CD4-positive, alpha-beta memory T cell (primary cell): ENCODE measurements around the gene FOCAD. TPM values are rescaled to one million over a fixed set of nuclear protein-coding genes. Genes with fewer than 3 reads are reported as not detected.
"Not testable (repeated sequence)": the region's sequence is repeated elsewhere in the genome, so short reads cannot be mapped to it uniquely, and the experiment has no call there.

Source experiments
- CTCF ChIA-PET: fragments of 350-600 bp; sonication (Branson Sonifier 250); formaldehyde crosslinking; loops from one replicate; lab custom pipeline; 2021; ENCODE audit warnings: inconsistent platforms; ENCODE audit not compliant: partially characterized antibody; lab: Charles Lee
- POLR2A ChIA-PET: fragments of 350-600 bp; sonication (Branson Sonifier 250); formaldehyde crosslinking; loops from one replicate; lab custom pipeline; 2021; ENCODE audit not compliant: partially characterized antibody; lab: Charles Lee
- DNase-seq, 5 donors: peaks; one replicate each; pipeline versions ENCODE4 v3.0.0 to v3.0.0-alpha.2; 2020 to 2022; ENCODE audit warnings: mixed read lengths in 1 of 5
- H3K27ac ChIP-seq: one replicate; pipeline ENCODE4 v1.7.0; 2013; ENCODE audit warnings: low read depth, low read length
- H3K27me3 ChIP-seq: 2 replicates; pipeline ENCODE4 v1.7.0; 2013; ENCODE audit warnings: mild to moderate bottlenecking, low read length, moderate library complexity; ENCODE audit not compliant: insufficient read depth
- H3K36me3 ChIP-seq: 2 replicates; pipeline ENCODE4 v1.7.0; 2013; ENCODE audit warnings: mild to moderate bottlenecking, low read length, moderate library complexity; ENCODE audit not compliant: insufficient read depth
- H3K4me1 ChIP-seq: 2 replicates; pipeline ENCODE4 v1.7.0; 2013; ENCODE audit warnings: mild to moderate bottlenecking, low read length, moderate library complexity; ENCODE audit not compliant: insufficient read depth
- H3K4me3 ChIP-seq, 2 donors: one replicate each; pipeline ENCODE4 v1.7.0; 2013; ENCODE audit warnings: low read length in 2 of 2, mild to moderate bottlenecking in 1 of 2
- H3K9me3 ChIP-seq, 2 donors: one replicate each; pipeline ENCODE4 v1.7.0; 2013; ENCODE audit warnings: low read length in 2 of 2, control low read depth in 1 of 2; ENCODE audit not compliant: control insufficient read depth in 1 of 2
- H3K27ac Mint-ChIP-seq, 7 donors: one replicate each; pipeline ENCODE4 v1.8.0; 2020 to 2021; ENCODE audit warnings: mixed read lengths in 7 of 7, mild to moderate bottlenecking in 6 of 7, inconsistent platforms in 3 of 7, moderate library complexity in 3 of 7
- H3K27me3 Mint-ChIP-seq, 2 donors: one replicate each; pipeline ENCODE4 v1.8.0; 2020 to 2021; ENCODE audit warnings: mixed read lengths in 2 of 2
- H3K36me3 Mint-ChIP-seq, 2 donors: one replicate each; pipeline ENCODE4 v1.8.0; 2020 to 2021; ENCODE audit warnings: mixed read lengths in 2 of 2, inconsistent platforms in 1 of 2, mild to moderate bottlenecking in 1 of 2
- H3K4me1 Mint-ChIP-seq, 4 donors: one replicate each; pipeline ENCODE4 v1.8.0; 2020 to 2021; ENCODE audit warnings: mixed read lengths in 4 of 4, mild to moderate bottlenecking in 1 of 4
- H3K4me3 Mint-ChIP-seq, 8 donors: one replicate each; pipeline ENCODE4 v1.8.0; 2020 to 2021; ENCODE audit warnings: mixed read lengths in 8 of 8, mild to moderate bottlenecking in 7 of 8, moderate library complexity in 6 of 8, inconsistent platforms in 3 of 8
- H3K9me3 Mint-ChIP-seq, 8 donors: one replicate each; pipeline ENCODE4 v1.8.0; 2020 to 2021; ENCODE audit warnings: mixed read lengths in 8 of 8, mild to moderate bottlenecking in 5 of 8, inconsistent platforms in 3 of 8, moderate library complexity in 1 of 8
- intact Hi-C: fragments of 100-400 bp; cut with micrococcal nuclease; formaldehyde crosslinking; loops from one replicate; pipeline ENCODE4 v1.15.1; 2023
- polyA plus RNA-seq, 2 donors: library from polyadenylated mRNA; unstranded; fragments of 300-500 nt; fragmentation: Illumina TruSeq; gene quantifications; one replicate each; pipeline ENCODE4 v1.2.3, GENCODE V29; 2021
- total RNA-seq, 2 experiments: library from RNA; stranded (reverse); gene quantifications; one replicate each; pipeline ENCODE4 v1.2.3, GENCODE V29; 2021

The FOCAD gene
- total and polyA plus RNA-seq, 4 experiments from 2014 or later = 12.4 to 20.6 (median 17.5) TPM

DNA sequence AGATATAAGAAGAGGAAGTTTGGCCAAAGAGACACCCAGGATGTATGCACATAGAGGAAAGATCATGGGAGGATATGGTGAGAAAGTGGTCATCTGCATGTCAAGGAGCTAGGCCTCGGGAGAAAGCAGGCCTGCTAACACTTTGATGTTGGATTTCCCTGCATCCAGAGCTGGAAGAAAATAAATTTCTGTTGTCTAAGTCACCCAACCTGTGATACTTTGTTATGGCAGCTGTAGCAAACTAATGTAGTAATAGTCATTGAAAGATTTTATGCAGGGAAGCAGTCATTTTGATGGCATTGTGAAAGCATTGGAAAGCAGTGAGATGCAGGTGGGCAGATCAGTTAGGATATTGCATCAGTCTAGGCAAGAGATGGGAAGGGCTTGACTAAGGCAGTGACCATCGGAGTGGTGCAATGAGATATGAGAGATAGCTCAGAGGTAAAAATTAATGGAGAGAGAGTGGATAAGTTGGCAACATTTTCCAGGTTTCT, 24.5 kb upstream of the FOCAD start:
- intact Hi-C loops = loop anchor here (2.0 kb wide), 1 partner anchor 37 kb away; the partner anchor contains the start of gene MLLT3
- Histone ChIP-seq H3K9me3 (no peaks in the 10 kb centered on the region), H3K27me3 (no peaks in the 10 kb centered on the region), H3K36me3 (no peaks in the 10 kb centered on the region), H3K4me3 (no peak overlapping the region), H3K27ac (no peak overlapping the region), H3K4me1 (peaks cover 36% of the 10 kb centered on the region)
- POLR2A ChIA-PET = interaction anchor here (1.8 kb wide), 1 partner anchor 37 kb away, joined by 16 read pairs; the partner anchor contains the start of gene MLLT3
- CTCF ChIA-PET = no interaction called here
- Mint-ChIP-seq H3K27me3 (peaks cover 0 to 1% of the 10 kb centered on the region in 2 donors), H3K4me3 (no peak overlapping the region), H3K27ac (no peak overlapping the region), H3K9me3 (no peaks in the 10 kb centered on the region), H3K36me3 (peaks cover 0 to 4% of the 10 kb centered on the region in 2 donors), H3K4me1 (peaks cover 7 to 11% (median 8%) of the 10 kb centered on the region in 4 donors)
- DNase-seq = no peak

DNA sequence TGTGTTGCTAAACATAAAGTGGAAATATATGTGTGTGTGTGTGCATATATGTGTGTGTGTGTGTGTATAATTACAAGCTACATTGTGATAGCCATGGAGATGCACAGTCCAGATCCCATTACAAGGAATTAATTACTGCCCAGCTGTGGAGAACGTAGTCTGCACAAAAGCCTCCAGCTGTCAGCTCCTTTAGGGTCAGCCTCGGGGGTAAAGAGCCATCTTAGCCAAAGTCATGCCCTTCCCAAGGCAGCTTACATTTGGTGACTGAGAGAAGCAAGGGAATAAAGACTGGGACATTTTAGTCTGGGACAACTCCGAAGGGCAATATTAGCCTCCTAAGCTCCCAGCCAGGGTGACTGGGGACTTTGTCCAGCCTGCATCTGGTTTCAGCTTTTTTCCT, 21.9 kb upstream of the FOCAD start:
- no peak overlapping the region for H3K27ac ChIP-seq
- ChIA-PET POLR2A (no interaction called here), CTCF (no interaction called here)
- Mint-ChIP-seq H3K36me3 (peaks cover 0 to 4% of the 10 kb centered on the region in 2 donors), H3K4me1 (peaks cover 3 to 7% (median 6%) of the 10 kb centered on the region in 4 donors), H3K4me3 (peak overlapping the region in 1 of 8 donors; percentile 40), H3K9me3 (no peaks in the 10 kb centered on the region), H3K27ac (no peak overlapping the region), H3K27me3 (peaks cover 0 to 1% of the 10 kb centered on the region in 2 donors)
- intact Hi-C loops = no loop called here
- H3K27me3 ChIP-seq = no peaks in the 10 kb centered on the region
- H3K4me1 ChIP-seq = peaks cover 36% of the 10 kb centered on the region
- H3K9me3 ChIP-seq = no peaks in the 10 kb centered on the region
- no peak for DNase-seq
- H3K36me3 ChIP-seq = no peaks in the 10 kb centered on the region
- H3K4me3 ChIP-seq = no peak overlapping the region

DNA sequence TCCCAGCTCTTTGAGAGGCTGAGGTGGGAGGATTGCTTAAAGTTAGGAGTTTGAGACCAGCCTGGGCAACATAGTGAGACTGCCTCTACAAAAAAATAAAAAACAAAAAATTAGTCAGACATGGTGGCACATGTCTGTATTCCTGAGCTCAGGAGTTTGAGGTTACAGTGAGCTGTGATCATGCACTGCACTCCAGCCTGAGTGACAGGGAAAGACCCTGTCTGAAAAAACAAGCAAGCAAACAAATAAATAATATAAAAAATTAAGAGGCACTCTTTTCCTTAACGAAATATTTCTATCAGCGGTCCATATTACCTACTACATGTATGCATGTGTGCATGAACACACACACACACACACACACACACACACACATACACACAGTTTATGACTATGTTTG, 20.9 kb upstream of the FOCAD start:
- H3K9me3 ChIP-seq = no peaks in the 10 kb centered on the region
- Mint-ChIP-seq H3K27me3 (peaks cover 0 to 1% of the 10 kb centered on the region in 2 donors), H3K9me3 (no peaks in the 10 kb centered on the region), H3K4me3 (no peak overlapping the region), H3K36me3 (peaks cover 0 to 4% of the 10 kb centered on the region in 2 donors), H3K4me1 (peaks cover 3 to 7% (median 6%) of the 10 kb centered on the region in 4 donors), H3K27ac (no peak overlapping the region)
- H3K27ac ChIP-seq = no peak overlapping the region
- peaks cover 36% of the 10 kb centered on the region for H3K4me1 ChIP-seq
- CTCF ChIA-PET = no interaction called here
- H3K27me3 ChIP-seq = no peaks in the 10 kb centered on the region
- intact Hi-C loops = no loop called here
- no peak overlapping the region for H3K4me3 ChIP-seq
- no peaks in the 10 kb centered on the region for H3K36me3 ChIP-seq
- POLR2A ChIA-PET = no interaction called here
- DNase-seq = no peak

DNA sequence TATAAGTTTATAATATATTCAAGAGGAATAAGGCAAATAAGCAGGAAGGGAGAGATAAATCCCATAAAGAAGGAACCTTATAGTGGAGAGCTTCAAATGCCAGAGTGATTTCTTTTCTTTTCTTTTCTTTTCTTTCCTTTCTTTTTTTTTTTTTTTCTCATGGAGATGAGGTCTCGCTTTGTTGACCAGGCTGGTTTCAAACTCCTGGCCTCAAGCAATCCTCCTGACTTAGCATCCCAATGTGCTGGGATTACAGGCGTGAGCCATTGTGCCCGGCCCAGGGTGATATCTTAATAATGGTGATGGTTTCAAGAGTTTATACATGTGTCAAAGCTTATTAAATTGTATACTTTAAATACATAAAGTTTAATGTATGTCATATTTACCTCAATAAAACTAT, 19.6 kb upstream of the FOCAD start:
- no peak overlapping the region for H3K27ac ChIP-seq
- no peak for DNase-seq
- peaks cover 3 to 7% (median 6%) of the 10 kb centered on the region in 4 donors for H3K4me1 Mint-ChIP-seq
- no peaks in the 10 kb centered on the region for H3K27me3 ChIP-seq
- H3K9me3 ChIP-seq = no peaks in the 10 kb centered on the region
- no peak overlapping the region for H3K4me3 Mint-ChIP-seq
- peaks cover 0 to 1% of the 10 kb centered on the region in 2 donors for H3K27me3 Mint-ChIP-seq
- ChIA-PET POLR2A (interaction anchor here (0.5 kb wide), 1 partner anchor 10 kb away, joined by 4 read pairs; no protein-coding TSS in a partner anchor), CTCF (no interaction called here)
- no peaks in the 10 kb centered on the region for H3K9me3 Mint-ChIP-seq
- H3K4me3 ChIP-seq = no peak overlapping the region
- intact Hi-C loops = no loop called here
- peaks cover 28% of the 10 kb centered on the region for H3K4me1 ChIP-seq
- no peaks in the 10 kb centered on the region for H3K36me3 ChIP-seq
- H3K27ac Mint-ChIP-seq = no peak overlapping the region
- no peaks in the 10 kb centered on the region for H3K36me3 Mint-ChIP-seq

- intact Hi-C loops = no loop called here
- CTCF ChIA-PET = no interaction called here
- POLR2A ChIA-PET = no interaction called here
Measured at GRCh38 chr9:20670395-20670794, 13.7 kb upstream of the FOCAD start.

DNA sequence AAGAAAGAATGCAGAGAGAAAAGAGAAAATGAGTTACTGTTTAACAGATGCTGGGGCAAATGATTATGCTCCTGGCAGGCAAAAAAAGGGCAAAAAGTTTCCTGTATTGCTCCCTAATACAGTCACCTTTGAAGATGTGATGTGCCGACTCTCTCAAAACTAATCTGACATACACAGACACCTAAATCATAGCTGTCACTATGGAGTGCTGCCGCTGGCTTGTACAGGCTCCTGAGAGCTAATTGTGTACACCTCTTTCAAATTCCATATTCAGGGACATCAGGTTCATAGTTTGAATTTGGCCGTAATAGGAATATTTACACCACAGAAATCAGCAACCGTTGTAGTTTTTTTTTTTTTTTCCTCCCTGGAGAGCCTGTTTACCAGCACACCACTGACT, 12.4 kb upstream of the FOCAD start:
- no peaks in the 10 kb centered on the region for H3K4me1 Mint-ChIP-seq
- no peaks in the 10 kb centered on the region for H3K36me3 ChIP-seq
- no peak overlapping the region for H3K4me3 ChIP-seq
- no peaks in the 10 kb centered on the region for H3K27me3 ChIP-seq
- H3K27me3 Mint-ChIP-seq = no peaks in the 10 kb centered on the region
- no peak overlapping the region for H3K27ac Mint-ChIP-seq
- no peak for DNase-seq
- no peaks in the 10 kb centered on the region for H3K9me3 ChIP-seq
- CTCF ChIA-PET = interaction anchor here (1.2 kb wide), 1 partner anchor 12 kb away, joined by 3 read pairs; the partner anchor contains the start of gene FOCAD
- H3K36me3 Mint-ChIP-seq = peaks cover 0 to 7% of the 10 kb centered on the region in 2 donors
- H3K27ac ChIP-seq = no peak overlapping the region
- H3K9me3 Mint-ChIP-seq = no peaks in the 10 kb centered on the region
- intact Hi-C loops = no loop called here
- H3K4me3 Mint-ChIP-seq = no peak overlapping the region
- no peaks in the 10 kb centered on the region for H3K4me1 ChIP-seq
- POLR2A ChIA-PET = interaction anchor here (0.7 kb wide), 1 partner anchor 207 kb away, joined by 3 read pairs; no protein-coding TSS in a partner anchor

More at GRCh38 chr9:20670395-20670794, 13.7 kb upstream of the FOCAD start:
- Histone ChIP-seq H3K27ac (no peak overlapping the region), H3K9me3 (no peaks in the 10 kb centered on the region), H3K4me3 (no peak overlapping the region), H3K27me3 (no peaks in the 10 kb centered on the region), H3K36me3 (no peaks in the 10 kb centered on the region), H3K4me1 (no peaks in the 10 kb centered on the region)
- peak overlapping the region in 1 of 7 donors; percentile 53 for H3K27ac Mint-ChIP-seq
- peaks cover 0 to 7% of the 10 kb centered on the region in 2 donors for H3K36me3 Mint-ChIP-seq
- H3K27me3 Mint-ChIP-seq = peaks cover 0 to 1% of the 10 kb centered on the region in 2 donors
- no peak for DNase-seq
- H3K4me3 Mint-ChIP-seq = no peak overlapping the region
- no peaks in the 10 kb centered on the region for H3K9me3 Mint-ChIP-seq
- H3K4me1 Mint-ChIP-seq = no peaks in the 10 kb centered on the region

DNA sequence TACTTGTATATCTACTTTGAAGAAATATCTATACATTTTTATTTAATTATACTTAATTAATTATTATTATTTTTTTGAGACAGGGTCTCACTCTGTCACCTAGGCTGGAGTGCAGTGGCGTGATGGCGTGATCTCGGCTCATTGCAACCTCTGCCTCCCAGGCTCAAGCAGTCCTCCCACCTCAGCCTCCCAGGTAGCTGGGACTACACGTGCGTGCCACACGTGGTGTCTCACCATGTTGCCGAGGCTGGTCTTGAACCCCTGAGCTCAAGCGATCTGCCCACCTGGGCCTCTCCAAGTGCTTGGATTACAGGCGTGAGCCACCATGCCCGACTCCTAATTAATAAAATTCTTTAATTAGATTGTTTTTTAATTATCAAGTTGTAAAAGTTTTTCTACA, 10.5 kb upstream of the FOCAD start:
- H3K4me1 Mint-ChIP-seq, H3K4me3 ChIP-seq, H3K27ac Mint-ChIP-seq, H3K36me3 ChIP-seq, H3K27me3 Mint-ChIP-seq, DNase-seq, intact Hi-C loops, H3K36me3 Mint-ChIP-seq, H3K4me1 ChIP-seq, H3K9me3 ChIP-seq, CTCF ChIA-PET, POLR2A ChIA-PET, H3K9me3 Mint-ChIP-seq, H3K27ac ChIP-seq, H3K27me3 ChIP-seq, H3K4me3 Mint-ChIP-seq: not testable (repeated sequence)
